Panc1 (cell line): Measurements from ENCODE around the gene ELANE. TPM values are rescaled to one million over a fixed set of nuclear protein-coding genes. Genes with fewer than 3 reads are reported as not detected.

Experiments
- ATAC-seq: fragments of 200-7000 bp; cut with Tn5 transposase; 2 replicates; pipeline ENCODE4 v1.9.1; 2020; ENCODE audit warnings: mild to moderate bottlenecking, moderate library complexity
- BruUV-seq: library from RNA; stranded (reverse); fragments of 400-500 nt; replicated peaks from 2 replicates; lab custom pipeline; 2021; lab: Mats Ljungman, UMichigan
- CTCF ChIA-PET: fragments of 300-600 bp; sonication (Branson Sonifier 250); formaldehyde crosslinking; loops from one replicate; lab custom pipeline; 2022; ENCODE audit warnings: antibody characterized with exemption; lab: Charles Lee
- POLR2A ChIA-PET: fragments of 300-600 bp; sonication (Branson Sonifier 250); formaldehyde crosslinking; loops from one replicate; lab custom pipeline; 2022; ENCODE audit warnings: antibody characterized with exemption; lab: Charles Lee
- DNase-seq: peaks from one replicate; pipeline ENCODE4 v3.0.0-alpha.2; 2010; ENCODE audit warnings: low read depth, low spot score
- H3K27ac ChIP-seq: 2 replicates; pipeline ENCODE4 v1.5.1; 2011; ENCODE audit warnings: mild to moderate bottlenecking, low read length, inconsistent platforms
- H3K27me3 ChIP-seq: fragments of 200-500 bp; sonication (Bioruptor generic); 2 replicates; pipeline ENCODE4 v1.6.0; 2014; ENCODE audit warnings: low read length, inconsistent platforms; ENCODE audit not compliant: control insufficient read depth, insufficient read depth
- H3K36me3 ChIP-seq: fragments of 200-500 bp; sonication (Bioruptor generic); 2 replicates; pipeline ENCODE4 v1.5.1; 2014; ENCODE audit warnings: inconsistent platforms, mild to moderate bottlenecking, low read length, moderate library complexity; ENCODE audit not compliant: control insufficient read depth, insufficient read depth
- H3K4me1 ChIP-seq: 2 replicates; pipeline ENCODE4 v1.5.1; 2011; ENCODE audit warnings: inconsistent platforms, mild to moderate bottlenecking, low read length, moderate library complexity; ENCODE audit not compliant: control insufficient read depth, insufficient read depth
- H3K4me3 ChIP-seq, 2 experiments: 2 replicates each; pipeline ENCODE4 v1.5.1; 2011 to 2012; ENCODE audit warnings: low read depth in 2 of 2, low read length in 2 of 2, mild to moderate bottlenecking in 2 of 2, inconsistent platforms in 1 of 2, moderate library complexity in 1 of 2
- H3K9me3 ChIP-seq: fragments of 200-500 bp; sonication (Bioruptor generic); 2 replicates; pipeline ENCODE4 v1.5.1; 2014; ENCODE audit warnings: low read depth, mild to moderate bottlenecking, inconsistent platforms, low read length, moderate library complexity; ENCODE audit not compliant: control insufficient read depth, insufficient read depth
- POLR2AphosphoS5 ChIP-seq: IDR thresholded peaks from 2 replicates; pipeline ENCODE4 v1.6.1; 2012; ENCODE audit warnings: mild to moderate bottlenecking, low read depth, low read length, moderate library complexity
- REST ChIP-seq, 2 experiments: IDR thresholded peaks; 2 replicates each; pipeline ENCODE4 v1.6.1; 2011 to 2012; ENCODE audit warnings: low read depth in 2 of 2, control low read depth in 1 of 2, low read length in 1 of 2, mild to moderate bottlenecking in 1 of 2, moderate library complexity in 1 of 2; ENCODE audit not compliant: insufficient read depth in 1 of 2
- SIN3A ChIP-seq: IDR thresholded peaks from 2 replicates; pipeline ENCODE4 v1.6.1; 2012; ENCODE audit warnings: low read depth, mild to moderate bottlenecking, low read length, moderate library complexity, borderline replicate concordance; ENCODE audit not compliant: insufficient read depth
- TCF7L2 ChIP-seq: IDR thresholded peaks from 2 replicates; pipeline ENCODE4 v1.6.1; 2011; ENCODE audit warnings: mild to moderate bottlenecking, low read depth, low read length, inconsistent platforms
- in situ Hi-C: cut with HindIII; loops from 2 replicates; pipeline ENCODE4 v1.10.0; 2016; ENCODE audit warnings: low sequenced_read_pairs, low pct_unique_long_range_greater_than_20kb
- intact Hi-C: fragments of 100-400 bp; cut with micrococcal nuclease; formaldehyde crosslinking; loops from one replicate; pipeline ENCODE4 v1.10.0; 2022; ENCODE audit not compliant: unreplicated experiment
- total RNA-seq: library from RNA; stranded (reverse); gene quantifications from one replicate; pipeline ENCODE4 v1.2.1, GENCODE V29; 2021; ENCODE audit not compliant: unreplicated experiment
- TF ChIP-seq, protein P1 (sequence below): fragments of 450-650 bp; IDR thresholded peaks from 2 replicates; pipeline ENCODE4 v1.5.1; 2017; ENCODE audit warnings: mild to moderate bottlenecking

ELANE gene
- total RNA-seq, 1 experiment from 2014 or later = 0.57 TPM

DNA sequence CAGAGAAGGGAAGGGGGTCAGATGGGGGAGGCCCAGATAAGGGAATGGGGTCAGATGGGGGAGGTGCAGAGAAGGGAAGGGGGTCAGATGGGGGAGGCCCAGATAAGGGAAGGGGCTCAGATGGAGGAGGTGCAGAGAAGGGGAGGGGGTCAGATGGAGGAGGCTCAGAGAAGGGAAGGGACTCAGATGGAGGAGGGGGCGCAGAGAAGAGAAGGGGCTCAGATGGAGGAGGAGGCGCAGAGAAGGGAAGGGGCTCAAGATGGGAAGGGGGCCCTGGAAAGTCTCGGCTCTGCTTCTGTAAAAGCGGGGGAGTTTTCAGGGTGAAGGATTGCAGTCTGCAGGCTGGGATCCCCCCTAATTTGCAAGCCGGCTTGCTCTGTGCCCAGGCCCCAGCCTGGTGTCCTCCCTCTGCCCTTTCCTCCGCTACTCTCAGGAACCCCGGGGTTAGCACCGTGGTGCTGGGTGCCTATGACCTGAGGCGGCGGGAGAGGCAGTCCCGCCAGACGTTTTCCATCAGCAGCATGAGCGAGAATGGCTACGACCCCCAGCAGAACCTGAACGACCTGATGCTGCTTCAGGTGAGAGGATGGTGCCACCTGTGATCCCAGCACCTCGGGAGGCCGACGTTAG is 22.9 kb upstream of the ELANE start:
- POLR2A ChIA-PET = no interaction called here

GRCh38 chr19:831407-832369 is 20.4 kb upstream of the ELANE start:
- peaks cover 2% of the 10 kb centered on the region; the same call in 1 of the 2 replicates for H3K4me1 ChIP-seq
- TF ChIP-seq POLR2AphosphoS5 (no peak), SIN3A (no peak)
- H3K36me3 ChIP-seq = no peaks in the 10 kb centered on the region
- ChIA-PET POLR2A (no interaction called here), CTCF (interaction anchor here (0.7 kb wide), 1 partner anchor 19 kb away, joined by 5 read pairs; no protein-coding TSS in a partner anchor)
- no peaks in the 10 kb centered on the region for H3K27me3 ChIP-seq
- ATAC-seq (0 out of 2 replicates have a peak, but pooled peaks have one; percentile 7), DNase-seq (no peak)
- in situ Hi-C loops = no loop called here
- intact Hi-C loops = no loop called here
- no peaks in the 10 kb centered on the region for H3K9me3 ChIP-seq
- H3K4me3 ChIP-seq = no peak overlapping the region
- no TSS peak for BruUV-seq
- H3K27ac ChIP-seq = no peak overlapping the region

More for the DNA sequence above, 22.9 kb upstream of the ELANE start:
- no peak overlapping the region for H3K4me3 ChIP-seq
- H3K4me1 ChIP-seq = peaks cover 2% of the 10 kb centered on the region; the same call in 1 of the 2 replicates
- DNase-seq (no peak), ATAC-seq (0 out of 2 replicates have a peak, but pooled peaks have one; percentile 11)
- intact Hi-C loops = no loop called here
- TF ChIP-seq TCF7L2 (no peak), SIN3A (no peak), POLR2AphosphoS5 (no peak), REST (IDR thresholded peaks at IDR 0.05; ENCODE audit: insufficient read depth in 1 of 2, low read depth in 2 of 2, low read length in 1 of 2) (no peak)
- TF ChIP-seq, protein P1, sequence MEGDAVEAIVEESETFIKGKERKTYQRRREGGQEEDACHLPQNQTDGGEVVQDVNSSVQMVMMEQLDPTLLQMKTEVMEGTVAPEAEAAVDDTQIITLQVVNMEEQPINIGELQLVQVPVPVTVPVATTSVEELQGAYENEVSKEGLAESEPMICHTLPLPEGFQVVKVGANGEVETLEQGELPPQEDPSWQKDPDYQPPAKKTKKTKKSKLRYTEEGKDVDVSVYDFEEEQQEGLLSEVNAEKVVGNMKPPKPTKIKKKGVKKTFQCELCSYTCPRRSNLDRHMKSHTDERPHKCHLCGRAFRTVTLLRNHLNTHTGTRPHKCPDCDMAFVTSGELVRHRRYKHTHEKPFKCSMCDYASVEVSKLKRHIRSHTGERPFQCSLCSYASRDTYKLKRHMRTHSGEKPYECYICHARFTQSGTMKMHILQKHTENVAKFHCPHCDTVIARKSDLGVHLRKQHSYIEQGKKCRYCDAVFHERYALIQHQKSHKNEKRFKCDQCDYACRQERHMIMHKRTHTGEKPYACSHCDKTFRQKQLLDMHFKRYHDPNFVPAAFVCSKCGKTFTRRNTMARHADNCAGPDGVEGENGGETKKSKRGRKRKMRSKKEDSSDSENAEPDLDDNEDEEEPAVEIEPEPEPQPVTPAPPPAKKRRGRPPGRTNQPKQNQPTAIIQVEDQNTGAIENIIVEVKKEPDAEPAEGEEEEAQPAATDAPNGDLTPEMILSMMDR = no peak
- H3K27me3 ChIP-seq = no peaks in the 10 kb centered on the region
- no peaks in the 10 kb centered on the region for H3K9me3 ChIP-seq
- CTCF ChIA-PET = no interaction called here
- in situ Hi-C loops = no loop called here
- H3K36me3 ChIP-seq = no peaks in the 10 kb centered on the region
- no peak overlapping the region for H3K27ac ChIP-seq
- no TSS peak for BruUV-seq
